Measurements from ENCODE around the gene ZC3H14.

DNA sequence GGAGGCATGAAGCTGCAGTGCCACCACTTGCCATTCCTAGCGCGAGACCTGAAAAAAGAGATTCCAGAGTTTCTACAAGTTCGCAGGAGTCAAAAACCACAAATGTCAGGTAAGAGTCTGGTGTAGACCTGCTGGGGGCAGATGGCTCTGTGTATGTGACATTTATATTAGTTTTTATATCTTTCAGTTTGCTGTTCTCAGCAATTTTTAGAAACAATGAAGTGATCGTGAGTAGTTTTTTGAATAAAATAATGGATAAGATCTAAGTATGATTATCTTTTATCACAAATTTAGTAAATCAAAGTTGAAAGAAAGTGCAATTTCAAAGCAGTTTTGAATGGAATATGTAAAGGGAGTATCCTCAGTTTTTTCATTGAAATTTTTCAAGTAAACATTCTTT is 9.3 kb downstream of the ZC3H14 start:
- TF ChIP-seq, protein P1, sequence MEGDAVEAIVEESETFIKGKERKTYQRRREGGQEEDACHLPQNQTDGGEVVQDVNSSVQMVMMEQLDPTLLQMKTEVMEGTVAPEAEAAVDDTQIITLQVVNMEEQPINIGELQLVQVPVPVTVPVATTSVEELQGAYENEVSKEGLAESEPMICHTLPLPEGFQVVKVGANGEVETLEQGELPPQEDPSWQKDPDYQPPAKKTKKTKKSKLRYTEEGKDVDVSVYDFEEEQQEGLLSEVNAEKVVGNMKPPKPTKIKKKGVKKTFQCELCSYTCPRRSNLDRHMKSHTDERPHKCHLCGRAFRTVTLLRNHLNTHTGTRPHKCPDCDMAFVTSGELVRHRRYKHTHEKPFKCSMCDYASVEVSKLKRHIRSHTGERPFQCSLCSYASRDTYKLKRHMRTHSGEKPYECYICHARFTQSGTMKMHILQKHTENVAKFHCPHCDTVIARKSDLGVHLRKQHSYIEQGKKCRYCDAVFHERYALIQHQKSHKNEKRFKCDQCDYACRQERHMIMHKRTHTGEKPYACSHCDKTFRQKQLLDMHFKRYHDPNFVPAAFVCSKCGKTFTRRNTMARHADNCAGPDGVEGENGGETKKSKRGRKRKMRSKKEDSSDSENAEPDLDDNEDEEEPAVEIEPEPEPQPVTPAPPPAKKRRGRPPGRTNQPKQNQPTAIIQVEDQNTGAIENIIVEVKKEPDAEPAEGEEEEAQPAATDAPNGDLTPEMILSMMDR (IDR thresholded peaks at IDR 0.05): no peak
- TF ChIP-seq POLR2A (IDR thresholded peaks at IDR 0.05): no peak
